Stimulated activated CD4-positive, alpha-beta T cell treated with anti-CD3 and anti-CD28 coated beads, Interleukin-1b, Interleukin-23, amount 100 ng/mL, for 24 hours (primary cell): Measurements from ENCODE around the gene DACH1.
"Not testable (repeated sequence)": the region's sequence is repeated elsewhere in the genome, so short reads cannot be mapped to it uniquely, and the experiment has no call there.

ENCODE experiments used
- DNase-seq, 4 experiments: peaks; one replicate each; pipeline ENCODE4 v3.0.0-alpha.2; 2020; ENCODE audit warnings: low read depth in 4 of 4, low spot score in 1 of 4

DACH1 gene

DNA sequence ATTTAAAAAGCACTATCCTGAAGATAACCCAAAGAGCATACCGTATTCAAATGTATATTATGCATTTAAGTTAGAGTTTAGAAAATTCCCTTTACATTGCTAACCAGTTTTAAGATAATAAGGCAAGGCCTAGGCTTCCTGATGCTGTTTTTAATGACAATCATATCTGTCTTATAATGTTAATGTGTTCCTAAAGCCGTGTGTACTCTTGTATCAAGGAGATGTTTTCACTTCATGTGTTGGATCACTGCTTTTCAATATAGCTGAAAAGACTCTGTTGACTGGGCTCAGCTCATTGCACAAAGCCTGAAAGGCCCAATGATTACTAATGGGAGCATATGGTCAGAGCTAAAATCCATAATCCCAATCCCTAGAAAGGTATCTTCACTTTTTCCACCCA, 81.6 kb downstream of the DACH1 start:
- DNase-seq, result no peak

DNA sequence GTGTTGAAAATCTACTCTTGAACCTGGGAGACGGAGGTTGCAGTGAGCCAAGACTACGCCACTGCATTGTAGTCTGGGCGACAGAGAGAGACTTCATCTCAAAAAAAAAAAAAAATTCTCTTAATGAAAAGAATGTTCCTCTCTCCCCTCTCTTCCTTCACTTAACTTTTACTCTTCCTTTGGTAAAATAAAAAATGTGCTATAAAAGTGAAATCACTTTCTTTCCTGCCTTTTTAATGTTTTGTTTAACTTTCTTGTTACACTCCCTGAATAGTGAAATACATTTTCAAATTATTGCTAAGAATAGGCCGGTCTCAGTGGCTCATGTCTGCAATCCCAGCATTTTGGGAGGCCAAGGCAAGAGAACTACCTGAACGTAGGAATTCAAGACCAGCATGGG, 86.5 kb downstream of the DACH1 start:
- DNase-seq, result no peak

DNA sequence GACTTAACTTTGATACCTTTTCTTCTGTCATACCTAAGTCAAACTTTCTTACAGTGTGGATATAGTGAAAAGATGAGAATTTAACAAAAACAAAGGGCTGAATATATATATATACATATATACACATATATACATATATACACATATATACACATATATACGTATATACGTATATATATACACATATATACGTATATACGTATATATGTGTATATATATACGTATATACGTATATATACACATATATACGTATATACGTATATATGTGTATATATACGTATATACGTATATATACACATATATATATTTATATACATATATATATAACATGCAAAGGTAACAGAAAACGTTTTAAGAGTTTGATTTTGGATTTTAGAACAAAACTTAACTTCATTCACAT, 88.0 kb downstream of the DACH1 start:
- not testable (repeated sequence) for DNase-seq

DNA sequence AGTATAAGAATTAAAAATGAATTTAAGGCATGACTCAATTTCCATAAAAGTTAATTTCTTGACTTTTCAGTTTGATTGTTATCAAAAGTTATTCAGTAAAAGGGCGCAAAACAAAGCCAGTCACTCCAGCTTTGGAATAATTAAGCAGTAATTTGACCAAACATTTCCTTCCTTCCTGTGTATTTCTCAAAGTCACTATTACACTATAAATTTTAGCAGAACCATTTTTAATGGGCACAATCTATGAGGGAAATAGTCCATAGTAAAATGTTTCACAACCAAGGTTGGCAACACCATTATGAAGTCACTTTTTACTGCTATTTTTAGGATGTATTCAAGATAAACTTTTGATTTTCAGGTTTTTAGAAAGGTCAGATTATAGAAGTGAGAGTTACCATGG, 91.0 kb downstream of the DACH1 start:
- no peak for DNase-seq

DNA sequence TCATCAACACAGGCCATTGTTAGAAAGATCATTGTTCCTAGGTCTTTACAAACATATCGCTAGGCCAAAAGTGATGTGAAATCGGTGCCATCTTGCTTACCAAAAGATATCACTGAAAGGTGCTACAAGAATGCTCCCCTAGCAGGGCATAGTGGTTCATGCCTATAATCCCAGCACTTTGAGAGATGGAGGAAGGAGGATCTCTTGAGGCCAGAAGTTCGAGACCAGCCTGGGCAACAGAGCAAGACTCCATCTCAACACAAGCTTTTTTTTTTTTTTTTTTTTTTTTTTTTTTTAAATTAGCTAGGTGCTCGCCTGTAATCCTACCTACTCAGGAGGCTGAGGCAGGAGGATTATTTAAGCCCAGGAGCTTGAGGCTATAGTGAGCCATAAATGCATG, 92.1 kb downstream of the DACH1 start:
- no peak for DNase-seq

DNA sequence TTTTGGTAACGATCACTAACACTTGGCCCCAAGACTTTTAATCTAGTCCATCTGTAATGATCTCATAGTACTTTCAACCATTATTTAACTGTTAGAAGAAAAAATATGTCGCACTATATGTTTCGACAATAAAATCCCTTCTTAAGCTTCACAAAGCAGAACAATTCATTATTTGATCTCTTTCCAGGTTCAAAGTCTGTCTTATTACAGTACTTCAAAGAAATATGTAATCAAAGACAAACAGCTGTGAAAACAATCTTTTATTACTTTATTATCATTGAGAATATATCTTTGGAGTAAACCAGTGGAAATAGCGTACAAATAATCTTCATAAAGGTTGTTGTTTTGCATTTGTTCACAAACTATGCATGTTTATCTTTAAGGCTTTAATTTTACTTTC, 93.5 kb downstream of the DACH1 start:
- DNase-seq, result no peak

GRCh38 chr13:71772361-71772760, 94.6 kb downstream of the DACH1 start:
- DNase-seq, result no peak

GRCh38 chr13:71771144-71771543, 95.9 kb downstream of the DACH1 start:
- no peak for DNase-seq

GRCh38 chr13:71770710-71771109, 96.3 kb downstream of the DACH1 start:
- DNase-seq, result no peak

- DNase-seq, result no peak
Observed at GRCh38 chr13:71768881-71769280, 98.1 kb downstream of the DACH1 start.

DNA sequence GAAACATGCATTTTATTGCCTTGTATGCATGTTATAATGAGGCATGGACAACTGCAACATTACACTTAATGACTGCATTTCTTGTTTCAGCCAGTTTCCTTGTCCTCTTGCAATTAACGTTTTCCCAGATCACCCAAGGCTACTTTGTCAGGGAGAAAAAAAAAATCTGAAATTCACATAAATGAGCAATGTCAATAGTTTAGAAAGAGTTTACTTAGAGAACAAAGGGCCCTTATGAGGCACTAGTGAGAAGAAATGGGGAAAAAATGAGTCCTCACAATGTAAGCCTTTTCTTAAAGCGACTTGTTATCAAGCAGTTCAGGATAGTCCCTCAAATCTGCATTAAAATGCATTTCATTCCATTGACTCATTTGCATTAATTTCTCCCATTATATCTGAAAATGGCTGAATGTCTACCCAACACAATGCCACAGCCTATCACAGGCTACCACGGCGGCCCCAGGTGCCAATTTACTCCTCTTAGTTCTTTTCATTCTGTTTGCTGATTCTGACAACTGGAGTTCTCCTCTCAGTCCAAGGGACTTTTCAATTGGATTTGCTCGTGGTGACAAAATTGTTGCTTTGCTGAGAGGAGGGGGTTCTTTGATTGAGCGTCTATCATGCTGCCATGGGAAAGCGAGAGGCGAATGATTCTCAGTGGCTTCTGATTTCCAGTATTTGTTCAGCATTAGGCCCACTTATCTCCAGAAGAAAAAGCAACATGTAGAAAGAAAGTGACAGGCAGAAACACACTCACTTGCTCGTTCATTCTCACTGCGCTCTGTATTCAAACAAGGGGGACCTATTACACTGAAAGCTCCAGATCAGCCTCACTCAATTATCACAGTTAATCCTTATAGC, 107.1 kb downstream of the DACH1 start:
- no peak for DNase-seq

DNA sequence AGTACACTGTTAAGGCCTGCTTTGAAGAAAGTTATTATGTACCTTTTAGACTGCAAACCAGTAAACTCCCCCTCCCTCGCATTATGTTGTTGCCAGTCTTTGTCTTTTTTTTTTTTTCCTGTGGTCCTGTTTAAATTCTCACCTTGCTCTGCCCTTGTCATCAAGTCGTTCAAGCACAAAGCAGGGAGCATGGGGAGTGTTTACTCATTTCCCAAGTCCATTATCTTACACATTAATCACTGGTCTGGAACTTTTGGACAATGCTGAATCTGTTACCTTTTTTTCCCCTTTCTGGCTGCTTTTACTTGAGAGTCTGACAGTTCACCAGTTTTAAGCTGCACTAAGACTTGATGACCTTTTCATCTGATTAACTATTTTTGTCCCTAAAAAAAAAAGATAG, 108.2 kb downstream of the DACH1 start:
- DNase-seq, result no peak

- DNase-seq, result no peak
Observed at GRCh38 chr13:71754407-71754974, 112.5 kb downstream of the DACH1 start.

GRCh38 chr13:71752775-71753513, 114.1 kb downstream of the DACH1 start:
- DNase-seq, result no peak

DNA sequence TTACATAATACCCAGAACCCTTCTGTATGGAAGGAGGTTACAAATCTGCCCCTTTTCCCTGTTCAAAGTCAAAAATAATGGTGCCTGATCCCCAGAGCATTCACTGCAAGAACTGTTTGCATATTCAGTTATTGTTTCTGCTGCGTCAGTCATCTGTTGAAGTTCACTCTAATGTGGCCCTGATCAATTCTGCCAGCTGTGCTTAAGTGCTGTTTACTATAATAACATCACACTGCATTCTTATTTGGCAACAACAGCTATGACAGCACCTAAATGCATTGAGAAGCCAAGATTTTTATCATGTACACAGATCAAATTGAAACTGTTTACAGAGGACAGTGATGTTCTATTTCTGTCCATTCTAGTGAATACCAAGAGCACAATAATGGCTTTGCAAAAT, 115.9 kb downstream of the DACH1 start:
- DNase-seq, result no peak

DNA sequence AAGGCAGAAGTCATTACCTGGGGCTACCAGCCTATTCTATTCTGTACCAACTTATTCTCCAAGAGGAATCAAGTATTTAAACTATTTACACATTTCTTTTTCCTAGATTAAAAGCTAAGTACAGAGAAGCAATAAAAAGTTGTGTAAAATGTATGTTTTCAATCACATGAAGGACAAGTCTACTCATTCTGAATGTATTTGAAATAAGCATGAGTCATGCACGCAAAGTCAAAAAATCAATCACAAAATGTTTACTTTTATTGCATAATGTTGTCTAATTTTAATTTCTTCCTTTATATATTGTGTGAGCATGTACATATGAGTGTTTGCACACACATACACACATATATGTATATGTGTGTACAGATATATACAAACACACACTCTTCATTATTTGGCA, 136.7 kb downstream of the DACH1 start:
- DNase-seq, result no peak

- DNase-seq, result no peak
Observed at GRCh38 chr13:71729441-71729840, 137.6 kb downstream of the DACH1 start.

DNA sequence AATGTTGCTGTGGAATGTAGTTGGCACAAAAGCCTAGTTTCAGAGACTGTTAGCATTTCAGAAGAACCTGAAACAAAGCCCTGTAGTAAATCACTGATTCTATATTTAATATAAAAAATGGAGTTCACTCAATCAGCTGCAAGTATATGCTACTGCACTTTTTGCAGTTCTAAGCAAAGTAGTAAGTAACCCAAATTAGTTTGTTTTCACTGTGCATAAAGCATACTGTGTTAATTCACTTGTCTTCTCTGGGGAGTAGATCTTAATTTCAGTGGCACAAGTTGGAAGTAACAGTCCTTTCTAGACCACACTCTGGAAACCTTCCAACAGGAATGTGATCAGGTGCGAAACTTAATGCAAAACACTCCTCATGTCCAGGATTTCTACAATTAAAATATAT, 139.3 kb downstream of the DACH1 start:
- DNase-seq, result no peak

DNA sequence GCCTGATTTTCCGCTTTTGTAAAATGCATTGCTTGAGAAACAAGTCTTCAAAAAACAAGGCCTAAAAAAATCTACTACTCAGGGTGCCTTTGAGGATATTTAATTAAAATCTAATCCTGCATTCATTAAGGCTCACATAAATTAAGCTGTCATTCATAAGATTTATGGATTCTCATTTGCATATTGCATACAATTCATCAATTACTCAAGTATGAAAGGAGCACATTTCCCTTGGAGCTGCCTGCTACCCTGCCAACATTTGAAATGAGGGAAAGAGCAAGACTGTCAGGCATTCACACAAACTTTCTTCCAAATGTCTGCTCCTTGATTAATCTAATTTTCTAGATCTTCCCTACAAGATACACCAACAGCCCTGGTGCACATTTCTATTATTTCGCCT, 140.0 kb downstream of the DACH1 start:
- DNase-seq, result no peak

GRCh38 chr13:71722206-71722605, 144.8 kb downstream of the DACH1 start:
- no peak for DNase-seq

- DNase-seq, result no peak
Observed at GRCh38 chr13:71721104-71721503, 145.9 kb downstream of the DACH1 start.

GRCh38 chr13:71718931-71719330, 148.1 kb downstream of the DACH1 start:
- no peak for DNase-seq
